DND-41 (cell line): Measurements from ENCODE around the gene VPS33A.

ENCODE experiments used
- ATAC-seq: fragments of 200-7000 bp; cut with Tn5 transposase; 3 replicates; pipeline ENCODE4 v1.9.1; 2021; ENCODE audit warnings: low read depth; ENCODE audit not compliant: insufficient read depth
- DNase-seq: peaks from one replicate; pipeline ENCODE4 v3.0.0-alpha.2; 2020
- H2AFZ ChIP-seq: 2 replicates; pipeline ENCODE4 v1.6.0; 2012; ENCODE audit warnings: low read depth, low read length
- H3K27ac ChIP-seq: 2 replicates; pipeline ENCODE4 v1.5.1; 2012; ENCODE audit warnings: low read length, inconsistent platforms
- H3K27me3 ChIP-seq: fragments of 200-600 bp; sonication (generic); 2 replicates; pipeline ENCODE4 v1.6.0; 2012; ENCODE audit warnings: low read length, mild to moderate bottlenecking, inconsistent platforms; ENCODE audit not compliant: insufficient read depth, poor library complexity
- H3K36me3 ChIP-seq: 2 replicates; pipeline ENCODE4 v1.5.1; 2012; ENCODE audit warnings: low read length, inconsistent platforms; ENCODE audit not compliant: insufficient read depth
- H3K4me1 ChIP-seq: 2 replicates; pipeline ENCODE4 v1.5.1; 2012; ENCODE audit warnings: mild to moderate bottlenecking, low read length; ENCODE audit not compliant: insufficient read depth
- H3K4me2 ChIP-seq: 2 replicates; pipeline ENCODE4 v1.6.0; 2012; ENCODE audit warnings: mild to moderate bottlenecking, moderate library complexity, low read length, inconsistent platforms; ENCODE audit not compliant: insufficient read depth
- H3K4me3 ChIP-seq, 2 experiments: fragments of 200-600 bp in 1 of 2; shearing (Covaris generic) in 1 of 2; 2 replicates each; pipeline ENCODE4 v1.5.1; 2012 to 2016; ENCODE audit warnings: inconsistent platforms in 2 of 2, low read length in 2 of 2, mild to moderate bottlenecking in 2 of 2, low read depth in 1 of 2, moderate library complexity in 1 of 2
- H3K79me2 ChIP-seq: 2 replicates; pipeline ENCODE4 v1.6.0; 2012; ENCODE audit warnings: low read length, inconsistent platforms; ENCODE audit not compliant: insufficient read depth
- H3K9ac ChIP-seq: 2 replicates; pipeline ENCODE4 v1.6.0; 2012; ENCODE audit warnings: low read depth, mild to moderate bottlenecking, inconsistent platforms, low read length, moderate library complexity
- H3K9me3 ChIP-seq: 2 replicates; pipeline ENCODE4 v1.5.1; 2012; ENCODE audit warnings: low read length, moderate library complexity, mild to moderate bottlenecking, inconsistent platforms; ENCODE audit not compliant: insufficient read depth, severe bottlenecking
- H4K20me1 ChIP-seq: 2 replicates; pipeline ENCODE4 v1.6.0; 2012; ENCODE audit warnings: low read length; ENCODE audit not compliant: insufficient read depth
- CTCF ChIP-seq: IDR thresholded peaks from 2 replicates; pipeline ENCODE4 v1.5.1; 2012; ENCODE audit warnings: borderline replicate concordance, low read length, moderate library complexity, mild to moderate bottlenecking; ENCODE audit not compliant: poor library complexity, severe bottlenecking; ENCODE audit errors: extremely low read depth
- EZH2 ChIP-seq: IDR thresholded peaks from 3 replicates; pipeline ENCODE4 v1.6.1; 2012; ENCODE audit warnings: borderline replicate concordance, low read depth, mild to moderate bottlenecking, moderate library complexity, low read length, inconsistent platforms; ENCODE audit not compliant: severe bottlenecking

VPS33A gene

GRCh38 chr12:122266230-122266901, at the start of gene VPS33A:
Gene VPS33A, minus strand, starts transcription at chr12:122266494. Its CDS starts 86 bp downstream, at chr12:122266408.
- H3K4me3 ChIP-seq, result peak within 1 kb of the TSS; percentile 55 to 89
- TF ChIP-seq CTCF, result no peak
- TF ChIP-seq EZH2, result no peak
- peak; percentile 96 for DNase-seq
- H4K20me1 ChIP-seq, result no peaks in the 10 kb centered on the region
- H3K79me2 ChIP-seq, result peaks cover 18% of the 10 kb centered on the region
- peak within 1 kb of the TSS; percentile 87 for H3K4me2 ChIP-seq
- no peaks in the 10 kb centered on the region for H3K27me3 ChIP-seq
- peak within 1 kb of the TSS; percentile 81 for H3K27ac ChIP-seq
- peaks cover 12% of the 10 kb centered on the region for H3K36me3 ChIP-seq
- H3K9me3 ChIP-seq, result no peaks in the 10 kb centered on the region
- peak within 1 kb of the TSS; percentile 98 for H2AFZ ChIP-seq
- H3K9ac ChIP-seq, result peak within 1 kb of the TSS; percentile 74
- peak; percentile 93 for ATAC-seq
- peaks cover 27% of the 10 kb centered on the region for H3K4me1 ChIP-seq

GRCh38 chr12:122312926-122313325, 46.6 kb upstream of the VPS33A start:
- H3K9ac ChIP-seq, result no peak overlapping the region
- H3K79me2 ChIP-seq, result no peaks in the 10 kb centered on the region
- no peaks in the 10 kb centered on the region for H3K9me3 ChIP-seq
- H3K27me3 ChIP-seq, result no peaks in the 10 kb centered on the region
- H3K4me1 ChIP-seq, result no peaks in the 10 kb centered on the region
- no peak overlapping the region for H2AFZ ChIP-seq
- ATAC-seq, result no peak
- no peak overlapping the region for H3K27ac ChIP-seq
- DNase-seq, result no peak
- TF ChIP-seq CTCF (no peak), EZH2 (no peak)
- H3K4me2 ChIP-seq, result no peak overlapping the region
- peaks cover 54% of the 10 kb centered on the region for H3K36me3 ChIP-seq
- H4K20me1 ChIP-seq, result no peaks in the 10 kb centered on the region
- H3K4me3 ChIP-seq, result no peak overlapping the region

GRCh38 chr12:122311696-122312095, 45.4 kb upstream of the VPS33A start:
- ATAC-seq, result no peak; the same call in 2 of the 3 replicates
- Histone ChIP-seq H3K9ac (no peak overlapping the region), H3K4me2 (no peak overlapping the region), H3K27ac (no peak overlapping the region), H3K36me3 (peaks cover 43% of the 10 kb centered on the region), H3K4me1 (no peaks in the 10 kb centered on the region), H3K27me3 (no peaks in the 10 kb centered on the region), H3K9me3 (no peaks in the 10 kb centered on the region), H3K79me2 (no peaks in the 10 kb centered on the region), H3K4me3 (no peak overlapping the region), H4K20me1 (no peaks in the 10 kb centered on the region), H2AFZ (no peak overlapping the region)
- no peak for TF ChIP-seq EZH2
- no peak for TF ChIP-seq CTCF
- no peak for DNase-seq
